OCI-LY3 (cell line): Measurements from ENCODE around the gene BANP.

ENCODE experiments used
- H2AFZ ChIP-seq: fragments of 200-600, 300-600 bp; shearing (Covaris generic); 2 replicates; pipeline ENCODE4 v1.6.0; 2014; ENCODE audit warnings: antibody characterized with exemption, low read depth, low read length
- H3K27ac ChIP-seq: fragments of 200-600, 300-600 bp; sonication (generic); 2 replicates; pipeline ENCODE4 v1.5.1; 2014; ENCODE audit warnings: mild to moderate bottlenecking, low read length, moderate library complexity, mixed read lengths
- H3K27me3 ChIP-seq: fragments of 200-600, 300-600 bp; sonication (generic); 2 replicates; pipeline ENCODE4 v1.6.1; 2014; ENCODE audit warnings: low read depth, low read length, mixed read lengths
- H3K36me3 ChIP-seq: fragments of 200-600, 300-600 bp; sonication (generic); replicated peaks from 2 replicates; pipeline ENCODE3; 2014; ENCODE audit warnings: low read depth, low read length, mixed read lengths
- H3K4me1 ChIP-seq: fragments of 300-600, 200-600 bp; sonication (generic); 2 replicates; pipeline ENCODE4 v1.6.1; 2014; ENCODE audit warnings: low read length, mixed read lengths
- H3K4me2 ChIP-seq: fragments of 200-600, 300-600 bp; sonication (generic); 2 replicates; pipeline ENCODE4 v1.6.1; 2014; ENCODE audit warnings: low read length, mixed read lengths
- H3K4me3 ChIP-seq: fragments of 300-600, 200-600 bp; sonication (generic); 2 replicates; pipeline ENCODE4 v1.5.1; 2014; ENCODE audit warnings: antibody characterized with exemption, mild to moderate bottlenecking, low read length, moderate library complexity
- H3K79me2 ChIP-seq: fragments of 300-600, 200-600 bp; shearing (Covaris generic); 2 replicates; pipeline ENCODE4 v1.6.1; 2014; ENCODE audit warnings: mild to moderate bottlenecking, low read length, mixed read lengths
- H3K9ac ChIP-seq: fragments of 300-600, 200-600 bp; shearing (Covaris generic); 2 replicates; pipeline ENCODE4 v1.6.0; 2014; ENCODE audit warnings: mild to moderate bottlenecking, low read length, moderate library complexity
- H3K9me3 ChIP-seq: fragments of 200-600, 300-600 bp; shearing (Covaris generic); 2 replicates; pipeline ENCODE4 v1.6.1; 2014; ENCODE audit warnings: low read length, mixed read lengths; ENCODE audit not compliant: insufficient read depth
- H4K20me1 ChIP-seq: fragments of 200-600, 300-600 bp; sonication (generic); 2 replicates; pipeline ENCODE4 v1.6.1; 2016; ENCODE audit warnings: low read length, mixed read lengths; ENCODE audit not compliant: insufficient read depth
- EZH2phosphoT487 ChIP-seq: fragments of 200-600 bp; shearing (Covaris generic); IDR thresholded peaks from 2 replicates; pipeline ENCODE4 v1.6.1; 2018; ENCODE audit warnings: antibody characterized with exemption, mixed run types, low read depth
- TF ChIP-seq, protein P1 (sequence below): fragments of 200-600, 300-600 bp; sonication (generic); IDR thresholded peaks from 2 replicates; pipeline ENCODE4 v1.5.1; 2014; ENCODE audit warnings: antibody characterized with exemption, low read length, low read depth

The BANP gene

DNA sequence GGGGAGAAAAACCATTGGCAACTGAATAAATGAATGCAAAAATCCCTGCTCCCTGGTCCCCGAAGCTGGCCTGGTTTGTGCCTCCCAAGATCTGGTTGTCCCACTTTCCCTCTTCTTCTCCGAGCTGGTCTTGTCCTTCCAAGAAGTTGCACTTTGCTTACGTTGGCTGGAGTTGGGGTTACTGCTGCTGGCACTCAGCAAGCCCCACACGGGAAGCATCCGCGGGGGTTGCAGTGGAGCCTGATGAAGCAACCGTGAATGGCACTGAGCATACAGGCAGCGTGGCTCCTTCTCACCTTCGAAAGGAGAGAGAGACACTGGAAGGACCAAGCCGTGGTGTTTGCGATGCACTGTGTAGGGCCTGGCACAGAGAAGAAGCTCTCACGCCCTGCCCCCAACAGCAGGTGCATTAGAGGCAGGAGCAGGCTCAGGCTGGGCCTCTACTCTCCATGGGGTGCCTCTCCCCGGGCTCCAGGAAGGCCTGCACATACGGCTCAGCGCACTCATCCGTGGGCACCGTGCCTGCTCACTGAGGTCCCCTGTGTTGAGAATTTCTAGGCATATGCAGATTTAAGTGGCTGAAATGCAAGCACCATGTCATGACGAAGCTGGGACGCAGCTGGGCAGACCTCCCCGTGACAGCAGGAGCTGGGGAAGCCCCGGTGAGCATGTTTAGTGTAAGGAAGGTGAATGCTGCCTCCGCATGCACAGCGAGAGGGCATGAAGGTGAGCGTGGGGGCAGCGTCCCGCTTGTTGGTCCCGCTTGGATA lies 27.0 kb upstream of the BANP start:
- Histone ChIP-seq H4K20me1 (no peaks in the 10 kb centered on the region), H3K9me3 (no peaks in the 10 kb centered on the region), H3K27ac (peak overlapping the region; percentile 53), H2AFZ (peak overlapping the region; percentile 33; the same call in 1 of the 2 replicates), H3K36me3 (no peaks in the 10 kb centered on the region), H3K27me3 (peaks cover 32% of the 10 kb centered on the region), H3K4me1 (peaks cover 54% of the 10 kb centered on the region), H3K9ac (peak overlapping the region; percentile 41), H3K4me3 (peak overlapping the region; percentile 71), H3K79me2 (no peaks in the 10 kb centered on the region), H3K4me2 (peak overlapping the region; percentile 93)
- TF ChIP-seq, protein P1, sequence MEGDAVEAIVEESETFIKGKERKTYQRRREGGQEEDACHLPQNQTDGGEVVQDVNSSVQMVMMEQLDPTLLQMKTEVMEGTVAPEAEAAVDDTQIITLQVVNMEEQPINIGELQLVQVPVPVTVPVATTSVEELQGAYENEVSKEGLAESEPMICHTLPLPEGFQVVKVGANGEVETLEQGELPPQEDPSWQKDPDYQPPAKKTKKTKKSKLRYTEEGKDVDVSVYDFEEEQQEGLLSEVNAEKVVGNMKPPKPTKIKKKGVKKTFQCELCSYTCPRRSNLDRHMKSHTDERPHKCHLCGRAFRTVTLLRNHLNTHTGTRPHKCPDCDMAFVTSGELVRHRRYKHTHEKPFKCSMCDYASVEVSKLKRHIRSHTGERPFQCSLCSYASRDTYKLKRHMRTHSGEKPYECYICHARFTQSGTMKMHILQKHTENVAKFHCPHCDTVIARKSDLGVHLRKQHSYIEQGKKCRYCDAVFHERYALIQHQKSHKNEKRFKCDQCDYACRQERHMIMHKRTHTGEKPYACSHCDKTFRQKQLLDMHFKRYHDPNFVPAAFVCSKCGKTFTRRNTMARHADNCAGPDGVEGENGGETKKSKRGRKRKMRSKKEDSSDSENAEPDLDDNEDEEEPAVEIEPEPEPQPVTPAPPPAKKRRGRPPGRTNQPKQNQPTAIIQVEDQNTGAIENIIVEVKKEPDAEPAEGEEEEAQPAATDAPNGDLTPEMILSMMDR: peak; percentile 14; the same call in 1 of the 2 replicates
- TF ChIP-seq EZH2phosphoT487: no peak

DNA sequence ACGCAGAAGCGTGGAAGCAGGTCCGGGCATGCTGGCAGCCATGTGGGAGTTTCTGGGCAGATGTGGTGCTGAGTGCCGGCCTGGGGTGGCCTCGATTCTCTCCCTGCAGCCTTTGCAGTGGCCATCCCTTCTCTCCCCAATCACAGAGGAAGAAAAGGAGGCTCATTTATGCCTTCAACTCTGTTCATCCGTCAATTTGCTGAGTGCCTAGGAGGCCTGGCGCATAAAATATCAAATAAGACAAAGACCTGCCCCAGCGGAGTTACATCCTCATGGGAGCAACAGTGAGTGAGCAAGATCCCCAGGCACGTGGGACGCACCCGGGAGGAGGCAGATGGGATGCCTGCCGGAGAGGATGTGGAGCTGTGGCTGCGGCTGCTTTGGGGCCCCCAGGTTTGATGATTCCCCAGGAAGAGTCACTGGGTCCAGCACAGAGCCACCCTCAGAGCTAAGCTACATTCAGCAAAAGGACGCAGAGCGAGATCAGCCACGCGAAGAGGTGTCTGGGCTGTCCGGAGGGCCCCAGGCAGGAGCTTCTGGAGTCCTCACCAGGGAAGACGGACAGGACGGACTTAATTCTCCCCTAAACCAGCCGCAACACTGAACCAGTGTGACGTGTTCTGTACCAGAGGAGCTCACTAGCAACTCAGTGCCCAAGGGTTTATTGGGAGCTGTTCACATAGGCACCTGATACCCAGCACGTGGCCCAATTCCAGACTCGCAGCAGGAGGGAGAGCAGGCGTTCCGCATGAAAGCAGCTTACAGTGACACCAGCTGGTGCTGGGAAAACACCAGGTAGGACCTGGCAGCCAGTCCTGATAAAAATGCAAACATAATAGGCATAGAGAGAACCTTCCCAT lies 26.2 kb upstream of the BANP start:
- Histone ChIP-seq H3K79me2 (no peaks in the 10 kb centered on the region), H3K9me3 (no peaks in the 10 kb centered on the region), H3K36me3 (no peaks in the 10 kb centered on the region), H3K4me3 (peak overlapping the region; percentile 71), H3K4me1 (peaks cover 54% of the 10 kb centered on the region), H3K27ac (peak overlapping the region; percentile 53), H3K27me3 (peaks cover 28% of the 10 kb centered on the region), H3K4me2 (peak overlapping the region; percentile 93), H3K9ac (peak overlapping the region; percentile 41), H2AFZ (peak overlapping the region; percentile 33; the same call in 1 of the 2 replicates), H4K20me1 (no peaks in the 10 kb centered on the region)
- TF ChIP-seq, protein P1: no peak
- TF ChIP-seq EZH2phosphoT487: no peak

DNA sequence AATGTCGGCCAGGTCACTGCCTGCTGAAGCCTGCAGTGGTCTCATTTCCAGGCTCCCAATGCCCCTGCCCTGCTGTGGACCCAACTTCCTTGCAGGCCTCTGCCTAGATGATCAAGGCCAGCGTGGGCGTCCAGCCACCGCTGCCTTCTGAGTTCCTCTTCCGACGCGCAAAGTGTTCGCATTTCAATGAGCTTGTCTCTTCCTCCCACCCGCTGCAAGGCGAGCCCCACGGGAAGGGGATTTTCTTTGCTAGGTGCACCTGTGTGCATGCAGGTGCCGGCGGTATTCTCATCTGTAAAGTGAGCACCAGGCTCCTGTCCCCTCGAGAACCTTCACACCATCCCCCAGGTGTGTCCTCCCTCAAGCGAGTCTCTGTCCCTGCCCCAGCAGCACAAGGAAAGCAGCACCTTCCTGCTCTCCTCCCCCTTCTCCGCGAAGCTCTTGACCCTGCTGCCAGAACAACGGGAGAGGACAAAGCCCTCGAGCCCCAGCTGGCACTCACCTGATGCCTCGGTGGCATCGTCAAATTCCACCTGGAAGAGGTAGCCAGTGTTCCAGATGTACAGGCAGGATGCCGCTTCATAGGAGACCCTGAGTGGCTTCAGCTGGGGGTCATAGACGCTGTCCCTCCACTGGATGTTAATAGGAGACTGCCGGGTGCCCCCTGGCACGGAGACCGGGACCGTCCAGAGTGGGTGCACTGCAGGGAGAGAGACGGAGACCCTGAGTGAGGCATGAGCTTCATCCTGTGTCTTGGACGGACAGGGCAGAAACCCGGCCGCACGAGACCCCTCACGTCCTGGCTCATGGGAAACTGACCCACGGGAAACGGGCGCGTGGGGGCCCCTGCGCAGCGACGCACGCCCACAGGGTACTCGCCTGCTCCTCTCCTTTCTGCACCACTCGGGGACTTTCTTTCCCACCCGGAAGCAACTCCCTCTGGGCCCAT lies 24.7 kb upstream of the BANP start:
- Histone ChIP-seq H3K9ac (no peak overlapping the region), H3K4me2 (peak overlapping the region; percentile 93), H3K27me3 (peaks cover 31% of the 10 kb centered on the region), H3K9me3 (no peaks in the 10 kb centered on the region), H3K79me2 (no peaks in the 10 kb centered on the region), H3K4me1 (peaks cover 56% of the 10 kb centered on the region), H3K4me3 (peak overlapping the region; percentile 71), H3K27ac (no peak overlapping the region), H3K36me3 (no peaks in the 10 kb centered on the region), H2AFZ (no peak overlapping the region), H4K20me1 (no peaks in the 10 kb centered on the region)
- TF ChIP-seq EZH2phosphoT487: no peak
- TF ChIP-seq, protein P1: no peak
